Measurements from ENCODE around the gene RSU1. TPM values are rescaled to one million over a fixed set of nuclear protein-coding genes. Genes with fewer than 3 reads are reported as not detected.

The RSU1 gene
- total and polyA plus RNA-seq, 2 experiments from 2014 or later: 109 to 236 TPM

DNA sequence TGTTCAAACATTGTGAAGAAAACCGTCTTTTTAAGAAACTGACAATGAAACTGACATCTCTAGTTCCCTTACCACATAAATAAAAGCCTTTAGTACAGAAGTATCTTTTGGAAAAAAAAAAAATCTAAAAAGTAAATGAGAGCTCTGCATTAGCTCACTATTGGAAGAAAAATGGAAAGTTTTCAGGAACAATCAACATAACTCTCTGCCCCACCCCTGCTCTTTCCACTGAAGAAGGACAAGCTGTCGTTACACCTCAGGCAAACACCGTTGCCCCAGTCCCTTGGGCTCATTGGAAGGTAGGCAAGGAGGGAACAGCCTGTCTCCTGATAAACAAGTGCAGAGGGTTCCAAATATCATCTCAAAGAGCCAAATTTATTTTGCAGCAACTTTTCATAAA lies 273.1 kb downstream of the RSU1 start:
- in situ Hi-C loops (cut with MboI): no loop called here
- 2% methylated on average over 3 of the region's 3 CpGs for WGBS, 2 experiments (ENCODE audit: low coverage in 1 of 2, low lambda C conversion rate in 2 of 2, missing lambda C conversion rate in 2 of 2)
- H3F3A ChIP-seq (ENCODE audit: insufficient read depth): no peaks in the 10 kb centered on the region
- no peaks in the 10 kb centered on the region for H4K20me1 ChIP-seq (ENCODE audit: insufficient read depth)
- no peaks in the 10 kb centered on the region for H3K4me1 ChIP-seq (ENCODE audit: insufficient read depth)
- no peaks in the 10 kb centered on the region for H3K9me3 ChIP-seq (ENCODE audit: low read depth)
- H3K9ac ChIP-seq: no peak overlapping the region
- H2AFZ ChIP-seq: no peak overlapping the region
- no peaks in the 10 kb centered on the region for H3K9me2 ChIP-seq (ENCODE audit: insufficient read depth)
- no peaks in the 10 kb centered on the region for H3K79me2 ChIP-seq (ENCODE audit: insufficient read depth)
- no peaks in the 10 kb centered on the region for H3K27me3 ChIP-seq (replicated peaks; ENCODE audit: insufficient read depth)
- no peak overlapping the region for H3K4me3 ChIP-seq
- TF ChIP-seq EZH2 (IDR thresholded peaks at IDR 0.05; ENCODE audit: insufficient read depth, poor library complexity, severe bottlenecking) (no peak), EZH2phosphoT487 (IDR thresholded peaks at IDR 0.05; ENCODE audit: insufficient read depth, low read depth) (no peak)
- H3K36me3 ChIP-seq (ENCODE audit: low read depth): no peaks in the 10 kb centered on the region
- no peak overlapping the region for H3K27ac ChIP-seq
- H3K4me2 ChIP-seq (ENCODE audit: unreplicated experiment): no peak overlapping the region
- no peak for DNase-seq

Small RNAs within 50 kb of the gene (small RNA-seq; reads per million reads assigned to genes)
- not detected for gene RF02271 (ENCODE audit: low read depth, low replicate concordance)

All from GM23248 (cell line).